ENCODE data around the gene SCRN1.

SCRN1 gene

GRCh38 chr7:29926741-29927140 is 62.9 kb downstream of the SCRN1 start:
- DNase-seq (ENCODE audit: low read depth in 2 of 2), result no peak

- DNase-seq (ENCODE audit: low read depth in 2 of 2), result no peak
These were observed 63.4 kb downstream of the SCRN1 start for GRCh38 chr7:29926216-29926615.

DNA sequence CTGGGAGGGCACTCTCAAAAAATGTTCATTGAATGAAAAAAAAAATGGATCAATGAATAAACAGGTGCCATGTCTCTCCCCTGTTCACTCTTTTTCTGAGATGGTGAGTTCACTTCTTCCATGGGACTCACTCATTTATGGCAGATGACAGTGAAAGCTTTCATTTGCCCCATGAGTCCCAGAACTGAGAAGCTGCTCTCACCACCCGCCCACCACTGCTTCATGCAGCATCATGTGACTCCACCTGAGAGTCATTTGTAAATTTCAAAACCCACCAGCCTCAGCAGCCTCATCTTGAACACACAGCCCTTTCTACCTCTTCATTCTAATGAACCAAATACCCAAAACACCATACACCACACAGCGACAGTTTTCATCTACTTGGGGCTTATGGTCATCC is 64.9 kb downstream of the SCRN1 start:
- DNase-seq (ENCODE audit: low read depth in 2 of 2), result peak in 1 of 2 donors; percentile 10

GRCh38 chr7:29924006-29924405 is 65.6 kb downstream of the SCRN1 start:
- no peak for DNase-seq (ENCODE audit: low read depth in 2 of 2)

GRCh38 chr7:29922921-29923700 is 66.5 kb downstream of the SCRN1 start:
- DNase-seq (ENCODE audit: low read depth in 2 of 2), result no peak

- peak; percentile 2 to 18 for DNase-seq (ENCODE audit: low read depth in 2 of 2)
These were observed 68.1 kb downstream of the SCRN1 start for GRCh38 chr7:29921404-29922010.

DNA sequence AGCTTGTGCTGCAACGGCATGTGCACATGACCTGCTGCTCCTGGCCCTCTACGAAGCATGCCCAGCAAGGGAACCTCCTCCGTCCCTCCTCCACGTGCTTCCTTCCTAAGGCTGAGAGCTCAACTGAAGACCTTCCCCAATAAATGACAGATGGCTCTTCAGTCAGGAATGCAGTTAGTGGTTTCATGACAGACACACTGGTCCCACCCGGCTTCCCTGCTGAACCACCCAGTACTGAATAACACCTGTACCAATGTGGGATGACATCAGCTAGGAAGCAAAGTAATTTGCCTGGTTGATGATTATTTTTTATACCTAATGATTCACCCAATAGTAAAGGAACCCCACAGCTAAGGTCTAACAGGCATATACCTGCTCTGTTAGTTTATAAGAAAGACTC is 69.1 kb downstream of the SCRN1 start:
- no peak for DNase-seq (ENCODE audit: low read depth in 2 of 2)

GRCh38 chr7:29919790-29920189 is 69.8 kb downstream of the SCRN1 start:
- no peak for DNase-seq (ENCODE audit: low read depth in 2 of 2)

DNA sequence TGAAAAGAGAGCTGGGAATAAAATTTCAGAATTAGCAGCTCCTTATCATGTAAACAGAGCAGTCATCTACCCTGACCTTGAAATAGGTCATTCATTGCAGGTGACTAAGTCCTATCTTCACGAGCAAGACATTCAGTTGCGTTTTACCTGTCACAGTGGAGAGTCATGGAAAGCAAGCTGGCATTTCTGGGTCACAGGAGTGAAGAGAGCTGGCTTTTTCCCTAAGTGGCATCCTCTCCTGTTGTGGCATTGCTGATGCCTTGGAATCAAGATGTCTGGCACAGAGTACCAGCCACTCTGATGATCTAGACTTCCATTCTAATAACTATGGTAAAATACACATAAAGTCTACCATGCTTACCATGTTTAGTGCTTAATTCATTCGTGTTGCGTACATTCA is 70.8 kb downstream of the SCRN1 start:
- no peak for DNase-seq (ENCODE audit: low read depth in 2 of 2)

GRCh38 chr7:29917641-29918040 is 72.0 kb downstream of the SCRN1 start:
- DNase-seq (ENCODE audit: low read depth in 2 of 2), result no peak

DNA sequence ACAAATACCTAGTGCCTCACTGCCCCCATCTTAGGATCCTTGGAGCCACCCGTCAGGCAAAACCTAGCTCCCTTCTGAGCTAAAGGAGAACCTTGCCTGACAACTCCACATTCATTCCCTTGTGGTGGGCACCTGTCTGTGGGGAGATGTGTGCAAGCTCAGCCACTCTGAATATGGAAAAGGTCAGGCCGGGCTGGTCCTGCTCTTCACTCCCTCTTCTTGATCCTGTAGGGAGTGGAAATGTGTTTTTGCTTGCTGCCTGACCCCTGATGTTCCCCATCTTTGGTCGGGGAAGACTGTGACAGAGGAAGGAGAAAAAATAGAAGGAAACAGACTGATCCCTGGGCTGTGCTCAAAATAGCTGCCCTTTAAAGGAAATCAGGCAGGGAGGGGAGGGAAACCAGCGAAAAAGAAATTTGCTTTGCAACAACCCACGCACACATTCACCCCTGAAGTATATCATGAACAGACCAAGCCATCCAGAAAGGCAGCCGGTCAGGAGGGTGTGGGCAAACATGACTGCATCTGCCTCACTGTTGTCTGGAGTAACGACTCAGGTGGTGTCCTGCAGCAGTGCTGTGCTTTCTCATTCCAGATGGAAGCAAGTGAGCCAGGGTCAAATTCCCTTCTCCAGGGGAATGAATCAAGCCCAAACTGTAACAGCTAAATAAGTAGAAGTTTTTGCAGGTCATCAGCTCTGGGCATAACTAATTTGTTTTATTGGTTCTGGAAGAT is 74.0 kb downstream of the SCRN1 start:
- no peak for DNase-seq (ENCODE audit: low read depth in 2 of 2)

- DNase-seq (ENCODE audit: low read depth in 2 of 2), result no peak
These were observed 75.4 kb downstream of the SCRN1 start for GRCh38 chr7:29914180-29914579.

DNA sequence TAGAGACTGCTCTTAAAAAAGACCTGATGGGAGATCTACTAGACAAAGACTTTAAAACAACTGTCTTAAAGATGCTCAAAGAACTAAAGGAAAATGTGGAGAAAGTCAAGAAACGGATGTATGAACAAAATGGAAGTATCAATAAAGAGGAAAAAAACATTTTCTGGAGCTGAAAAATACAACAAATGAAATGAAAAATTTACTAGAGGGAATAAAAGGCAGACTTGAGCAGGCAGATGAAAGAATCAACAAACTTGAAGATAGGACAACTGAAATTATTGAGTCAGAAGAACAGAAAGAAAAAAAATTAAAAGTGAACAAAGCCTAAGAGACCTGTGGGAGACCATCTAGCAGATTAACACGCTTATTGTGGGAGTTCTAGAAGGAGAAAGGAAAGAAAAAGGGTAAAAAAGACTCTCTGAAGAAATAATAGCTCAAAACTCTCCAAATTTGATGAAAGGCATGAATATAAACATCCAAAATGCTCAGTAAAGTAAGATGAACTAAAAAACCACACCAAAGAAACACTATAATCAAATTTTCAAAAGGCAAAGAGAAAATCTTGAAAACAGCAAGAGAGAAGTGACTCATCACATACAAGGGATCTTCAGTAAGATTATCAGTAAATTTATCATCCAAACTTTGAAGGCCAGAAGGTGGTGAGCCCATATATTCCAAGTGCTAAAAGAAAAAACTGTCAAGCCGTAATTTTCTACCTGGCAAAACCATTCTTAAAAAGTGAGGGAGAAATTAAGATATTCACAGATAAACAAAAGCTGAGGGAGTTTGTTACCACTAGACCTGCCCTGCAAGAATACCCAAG is 83.2 kb downstream of the SCRN1 start:
- DNase-seq (ENCODE audit: low read depth in 2 of 2), result no peak

DNA sequence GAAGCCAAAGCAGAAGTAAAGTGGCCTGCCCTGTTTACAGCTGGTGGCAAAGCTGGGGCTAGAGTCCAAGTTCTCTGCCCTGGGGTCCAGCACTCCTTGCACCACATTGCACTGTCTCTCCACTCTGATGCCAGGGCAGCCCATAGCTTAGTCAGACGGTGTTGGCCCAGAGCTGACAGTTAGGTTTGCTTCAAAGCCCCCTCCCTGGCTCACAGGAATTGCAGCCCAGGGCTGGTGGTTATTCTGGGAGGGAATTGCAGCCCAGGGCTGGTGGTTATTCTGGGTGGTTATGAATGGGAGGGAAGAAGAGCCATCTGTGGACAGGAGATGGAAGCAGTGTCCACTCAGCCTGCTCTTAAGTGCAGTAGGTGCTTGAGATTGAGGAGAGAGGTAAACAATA is 88.9 kb downstream of the SCRN1 start:
- DNase-seq (ENCODE audit: low read depth in 2 of 2), result no peak

DNA sequence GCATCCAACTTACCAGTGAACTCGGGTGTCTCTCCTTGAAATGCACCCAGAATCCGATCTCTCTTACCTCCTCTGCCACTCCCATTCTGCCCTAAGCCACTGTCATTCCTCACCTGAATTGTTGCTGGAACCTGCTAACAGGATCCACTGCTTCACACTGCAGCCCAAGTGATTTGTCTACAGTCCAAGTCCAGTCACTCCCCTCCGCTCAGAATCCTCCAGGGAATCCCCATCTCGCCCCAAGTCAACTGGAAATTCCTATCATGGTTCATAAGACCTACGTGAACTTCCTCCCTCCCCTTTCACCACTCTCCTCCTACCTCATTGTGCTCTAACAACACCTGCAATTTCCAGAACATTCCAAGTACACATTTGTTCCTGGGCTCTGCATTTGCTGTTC is 91.3 kb downstream of the SCRN1 start:
- DNase-seq (ENCODE audit: low read depth in 2 of 2), result no peak

GRCh38 chr7:29896685-29897411 is 92.8 kb downstream of the SCRN1 start:
- DNase-seq (ENCODE audit: low read depth in 2 of 2), result no peak

DNA sequence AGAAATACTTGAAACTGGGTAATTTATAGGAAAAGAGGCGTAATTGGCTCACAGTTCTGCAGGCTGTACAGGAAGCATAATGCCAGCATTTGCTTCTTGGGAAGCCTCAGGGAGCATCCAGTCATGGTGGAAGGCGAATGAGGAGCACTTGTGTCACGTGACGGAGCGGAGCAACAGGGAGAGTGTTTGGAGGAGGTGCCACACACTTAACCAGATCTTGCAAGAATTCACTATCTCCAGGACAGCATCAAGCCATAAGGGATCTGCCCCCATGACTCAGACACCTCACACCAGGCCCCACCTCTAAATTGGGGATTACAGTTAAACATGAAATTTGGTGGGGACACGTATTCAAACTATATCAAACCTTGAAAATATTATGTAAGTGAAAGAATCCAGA is 94.0 kb downstream of the SCRN1 start:
- DNase-seq (ENCODE audit: low read depth in 2 of 2), result no peak

GRCh38 chr7:29894256-29894655 is 95.3 kb downstream of the SCRN1 start:
- DNase-seq (ENCODE audit: low read depth in 2 of 2), result no peak

GRCh38 chr7:29893351-29893965 is 96.1 kb downstream of the SCRN1 start:
- DNase-seq (ENCODE audit: low read depth in 2 of 2), result no peak

DNA sequence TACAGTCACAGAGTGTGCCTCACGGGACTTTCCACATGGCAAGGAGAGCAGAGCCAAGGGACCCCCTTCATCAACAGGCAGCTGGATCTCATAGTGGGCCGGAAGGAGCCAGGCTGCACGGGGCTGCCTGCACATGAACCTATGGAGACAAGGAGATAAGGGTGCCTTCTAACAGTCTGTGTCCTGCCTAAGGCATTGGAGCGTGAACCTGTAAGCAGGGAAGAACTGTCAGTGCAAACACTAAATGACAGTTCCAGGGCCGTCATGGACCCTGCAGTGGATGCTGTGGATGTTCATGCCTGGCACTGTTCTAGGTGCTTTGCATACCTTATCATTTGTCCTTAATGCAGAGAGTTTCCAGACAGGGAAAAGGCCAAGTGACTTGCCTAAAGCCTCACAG is 97.4 kb downstream of the SCRN1 start:
- DNase-seq (ENCODE audit: low read depth in 2 of 2), result no peak

- DNase-seq (ENCODE audit: low read depth in 2 of 2), result no peak
These were observed 97.8 kb downstream of the SCRN1 start for GRCh38 chr7:29891766-29892165.
